Ishikawa (cell line): ENCODE results near the gene GUCD1.

Source experiments
- CEBPB ChIP-seq: IDR thresholded peaks from 2 replicates; pipeline ENCODE4 v1.6.1; 2012
- CREB1 ChIP-seq: IDR thresholded peaks from 2 replicates; pipeline ENCODE4 v1.6.1; 2012; ENCODE audit warnings: low read depth
- EGR1 ChIP-seq: IDR thresholded peaks from 2 replicates; pipeline ENCODE4 v1.6.1; 2012
- EP300 ChIP-seq: IDR thresholded peaks from 2 replicates; pipeline ENCODE4 v1.6.1; 2012; ENCODE audit warnings: borderline replicate concordance
- FOXM1 ChIP-seq: IDR thresholded peaks from 2 replicates; pipeline ENCODE4 v1.6.1; 2012; ENCODE audit warnings: low read depth, borderline replicate concordance
- MAX ChIP-seq: IDR thresholded peaks from 2 replicates; pipeline ENCODE4 v1.6.1; 2012
- NFIC ChIP-seq: IDR thresholded peaks from 2 replicates; pipeline ENCODE4 v1.6.1; 2012
- RAD21 ChIP-seq: IDR thresholded peaks from 2 replicates; pipeline ENCODE4 v1.6.1; 2012; ENCODE audit warnings: low read depth
- REST ChIP-seq: IDR thresholded peaks from 2 replicates; pipeline ENCODE4 v1.6.1; 2012; ENCODE audit warnings: low read depth, mild to moderate bottlenecking
- TAF1 ChIP-seq: IDR thresholded peaks from 2 replicates; pipeline ENCODE4 v1.6.1; 2012; ENCODE audit warnings: low read depth, mild to moderate bottlenecking
- TCF12 ChIP-seq: IDR thresholded peaks from 2 replicates; pipeline ENCODE4 v1.6.1; 2012; ENCODE audit warnings: low read depth
- TEAD4 ChIP-seq: IDR thresholded peaks from 2 replicates; pipeline ENCODE4 v1.6.1; 2012
- USF1 ChIP-seq: IDR thresholded peaks from 2 replicates; pipeline ENCODE4 v1.6.1; 2012
- YY1 ChIP-seq: IDR thresholded peaks from 2 replicates; pipeline ENCODE4 v1.6.1; 2012; ENCODE audit warnings: low read depth
- ZBTB7A ChIP-seq: IDR thresholded peaks from 2 replicates; pipeline ENCODE4 v1.6.1; 2012; ENCODE audit warnings: low read depth

Gene GUCD1

GRCh38 chr22:24571266-24571665 lies 16.3 kb upstream of the GUCD1 start:
- TF ChIP-seq USF1, result no peak
- TF ChIP-seq FOXM1, result no peak
- TF ChIP-seq RAD21, result no peak
- TF ChIP-seq TEAD4, result no peak
- no peak for TF ChIP-seq EP300
- TF ChIP-seq TAF1, result no peak
- TF ChIP-seq CEBPB, result no peak
- TF ChIP-seq ZBTB7A, result no peak
- TF ChIP-seq CREB1, result no peak
- TF ChIP-seq REST, result no peak
- no peak for TF ChIP-seq NFIC
- TF ChIP-seq TCF12, result no peak
- no peak for TF ChIP-seq EGR1

- TF ChIP-seq CREB1 (no peak), USF1 (no peak), ZBTB7A (no peak), TEAD4 (no peak), TAF1 (no peak), MAX (no peak), RAD21 (no peak)
Measured at GRCh38 chr22:24567668-24568067, 12.7 kb upstream of the GUCD1 start.

GRCh38 chr22:24566899-24567511 lies 12.1 kb upstream of the GUCD1 start:
- TF ChIP-seq EP300 (no peak), FOXM1 (no peak), USF1 (no peak), TCF12 (no peak), REST (no peak), EGR1 (no peak), RAD21 (no peak), TEAD4 (no peak), MAX (no peak), YY1 (no peak), CEBPB (no peak), CREB1 (no peak), TAF1 (no peak), NFIC (no peak), ZBTB7A (no peak)

- TF ChIP-seq TAF1, result no peak
- TF ChIP-seq EGR1, result no peak
- TF ChIP-seq TCF12, result no peak
- no peak for TF ChIP-seq CREB1
- TF ChIP-seq MAX, result no peak
- TF ChIP-seq FOXM1, result no peak
- TF ChIP-seq REST, result no peak
- no peak for TF ChIP-seq YY1
- no peak for TF ChIP-seq ZBTB7A
Measured at GRCh38 chr22:24565077-24565476, 10.1 kb upstream of the GUCD1 start.
